ENCODE results near the gene SCAF4. TPM values are rescaled to one million over a fixed set of nuclear protein-coding genes. Genes with fewer than 3 reads are reported as not detected.
A peak's percentile ranks its signal among the peaks of the same experiment; 100 is the strongest.
"Not testable (repeated sequence)": the region's sequence is repeated elsewhere in the genome, so short reads cannot be mapped to it uniquely, and the experiment has no call there.

SCAF4 gene
- total RNA-seq, 1 donor from 2014 or later: 28.8 TPM

GRCh38 chr21:31737586-31738397 lies 5.9 kb upstream of the SCAF4 start:
- DNase-seq (ENCODE audit: low spot score): not testable (repeated sequence)

DNA sequence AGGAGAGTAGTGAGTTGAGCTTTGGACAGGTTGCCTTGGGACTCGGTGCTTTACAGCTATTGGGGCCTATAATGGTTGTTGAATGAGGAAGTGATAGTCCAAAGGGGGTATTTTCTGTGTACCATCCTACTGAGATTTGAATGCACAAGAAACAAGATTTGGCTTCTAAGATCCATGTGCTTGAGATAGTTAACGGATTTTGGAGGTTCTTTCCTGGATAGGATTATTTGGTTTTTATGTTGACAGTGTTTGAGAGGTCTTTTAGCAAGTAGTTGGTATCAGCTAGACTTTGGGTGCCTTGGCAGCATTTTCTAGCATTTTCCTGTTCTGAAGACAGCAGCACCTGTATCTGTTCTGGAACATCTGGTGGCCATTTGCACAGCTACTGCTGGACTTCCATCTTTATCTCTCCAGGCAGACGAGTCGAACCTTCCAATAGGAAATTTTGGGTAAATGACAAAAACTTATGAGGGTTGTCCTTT lies 3.6 kb upstream of the SCAF4 start:
- DNase-seq (ENCODE audit: low spot score): no peak

DNA sequence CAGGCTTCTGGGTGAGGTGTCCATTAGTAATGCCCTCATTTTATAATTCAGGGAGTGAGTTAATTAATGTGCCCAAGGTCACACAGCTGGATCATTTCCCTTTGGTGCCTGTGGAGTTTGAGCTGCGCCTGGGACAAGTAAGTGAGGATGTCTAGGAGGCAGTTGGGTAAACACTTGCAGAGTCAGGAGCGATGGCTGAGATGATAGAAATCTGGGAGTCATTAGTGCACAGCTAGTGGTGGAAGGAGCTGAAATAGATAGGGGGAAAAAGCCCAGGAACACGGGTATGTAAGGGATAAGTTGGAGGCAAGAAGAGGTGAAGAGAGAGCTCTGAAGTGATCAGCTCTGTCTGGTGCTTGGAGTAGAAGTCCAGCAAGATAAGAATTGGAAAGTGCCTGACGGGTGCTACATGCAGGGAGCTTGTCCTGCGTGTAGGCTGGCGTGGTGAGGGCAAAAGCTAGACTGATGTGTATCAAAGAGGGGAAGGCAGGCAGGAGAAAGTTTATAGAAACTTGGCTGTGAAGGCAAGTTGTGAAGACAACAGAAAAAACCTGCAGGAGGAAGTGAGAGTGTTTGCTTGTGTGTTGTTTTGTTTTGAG lies 1.7 kb upstream of the SCAF4 start:
- no peak for DNase-seq (ENCODE audit: low spot score)

GRCh38 chr21:31732597-31733550 lies 956 bp upstream of the SCAF4 start:
- no peak for DNase-seq (ENCODE audit: low spot score)

GRCh38 chr21:31731056-31731856 lies 662 bp downstream of the SCAF4 start:
- DNase-seq (ENCODE audit: low spot score): peak; percentile 35

DNA sequence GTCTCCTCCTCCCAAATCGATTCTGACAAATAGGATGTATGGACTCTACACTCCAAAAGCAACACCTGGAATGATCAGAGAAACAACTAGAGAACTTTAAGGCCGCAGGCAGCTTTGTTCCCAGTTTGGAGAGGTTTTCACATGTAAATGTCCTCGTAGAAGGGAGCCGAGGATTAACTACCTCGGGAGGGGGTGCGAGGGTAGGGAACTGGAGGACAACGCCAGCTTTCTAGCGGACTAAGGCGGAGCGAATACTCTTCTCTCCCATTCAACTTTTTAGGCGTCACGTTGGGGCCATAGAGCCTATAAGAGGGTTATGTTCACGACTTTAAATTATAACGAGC lies 1.2 kb downstream of the SCAF4 start:
- no peak for DNase-seq (ENCODE audit: low spot score)

DNA sequence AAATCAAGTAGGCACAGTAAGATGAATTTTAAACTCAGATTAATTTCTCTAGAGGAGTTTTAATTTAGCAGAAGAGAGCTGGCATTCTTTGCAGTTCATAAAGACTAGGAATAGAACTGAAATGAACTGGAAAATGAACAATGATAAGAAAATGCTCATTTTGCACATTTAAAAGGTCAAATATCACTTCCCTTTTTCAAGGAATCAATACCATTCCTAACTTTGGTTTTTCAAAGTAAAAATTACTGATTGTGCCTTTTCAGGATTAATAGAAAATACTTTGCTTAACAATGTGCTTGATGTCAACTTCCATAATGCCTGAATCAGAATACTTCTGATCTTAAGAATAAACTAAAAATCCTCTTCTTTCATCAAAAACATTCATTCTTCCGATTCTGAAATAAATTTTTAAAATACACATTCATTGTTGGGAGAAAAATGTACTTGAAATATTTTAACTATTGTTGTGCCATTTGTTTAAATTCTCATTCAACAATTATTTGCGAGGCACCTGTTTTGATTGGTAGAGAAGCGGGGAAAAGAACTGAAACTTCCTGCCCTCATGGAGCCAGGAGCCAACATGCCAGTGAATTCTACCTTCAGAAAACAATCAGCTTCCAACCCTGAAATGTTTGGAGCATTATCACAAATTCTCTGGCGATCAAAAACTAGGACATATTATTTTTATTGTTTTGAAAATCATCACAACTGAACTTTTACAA lies 2.1 kb downstream of the SCAF4 start:
- DNase-seq (ENCODE audit: low spot score): no peak

DNA sequence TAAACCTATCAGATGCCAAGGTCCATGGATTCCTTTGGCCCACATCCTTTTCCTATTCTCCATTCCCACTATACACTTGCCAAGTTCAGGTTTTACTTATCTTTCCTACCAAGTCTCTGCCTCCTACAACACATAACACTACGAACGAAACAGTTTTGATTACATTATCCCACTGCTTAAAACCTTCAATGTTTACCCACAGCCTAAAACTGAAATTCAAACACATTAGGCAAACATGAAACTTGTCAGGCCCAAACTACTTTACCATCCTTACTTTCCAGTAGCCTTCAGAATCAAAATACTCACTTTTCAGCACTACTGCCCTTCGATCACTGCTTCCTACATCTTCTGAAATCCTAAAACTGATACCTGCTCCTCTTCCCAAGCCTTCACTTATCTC lies 3.0 kb downstream of the SCAF4 start:
- no peak for DNase-seq (ENCODE audit: low spot score)

- no peak for DNase-seq (ENCODE audit: low spot score)
These were observed 3.7 kb downstream of the SCAF4 start for GRCh38 chr21:31728191-31728590.

- DNase-seq (ENCODE audit: low spot score): no peak
These were observed 4.7 kb downstream of the SCAF4 start for GRCh38 chr21:31727181-31727580.

GRCh38 chr21:31726407-31726806 lies 5.5 kb downstream of the SCAF4 start:
- no peak for DNase-seq (ENCODE audit: low spot score)

DNA sequence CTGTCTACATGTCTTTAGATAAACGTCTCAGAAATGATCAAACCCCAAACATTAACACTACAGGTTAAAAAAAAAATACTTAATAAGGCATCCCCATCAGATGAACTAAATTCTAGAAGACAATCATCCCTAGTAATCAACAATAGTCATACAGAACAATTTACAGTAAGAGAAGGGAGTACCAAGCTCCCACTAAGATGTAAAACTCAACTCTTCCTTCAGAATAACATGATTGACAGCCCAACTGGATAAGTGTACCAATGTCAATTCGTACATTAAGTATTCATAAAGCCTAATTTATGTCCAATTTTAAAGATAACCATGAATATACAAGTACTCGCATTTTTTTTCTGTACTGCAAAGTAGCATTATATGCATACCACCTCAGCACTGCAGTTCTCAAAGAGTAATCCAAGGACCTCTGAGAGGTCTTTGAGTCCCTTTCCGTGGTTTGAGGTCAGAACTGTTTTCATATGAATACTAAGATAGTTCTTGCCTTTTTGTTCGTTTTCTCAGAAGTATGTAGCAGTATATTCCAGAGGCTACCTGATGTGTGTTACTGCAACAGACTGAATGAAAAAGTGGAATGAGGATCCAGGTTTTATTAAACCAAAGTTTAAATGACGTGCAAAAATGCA lies 6.6 kb downstream of the SCAF4 start:
- DNase-seq (ENCODE audit: low spot score): no peak

- DNase-seq (ENCODE audit: low spot score): no peak
These were observed 7.4 kb downstream of the SCAF4 start for GRCh38 chr21:31724552-31724951.

DNA sequence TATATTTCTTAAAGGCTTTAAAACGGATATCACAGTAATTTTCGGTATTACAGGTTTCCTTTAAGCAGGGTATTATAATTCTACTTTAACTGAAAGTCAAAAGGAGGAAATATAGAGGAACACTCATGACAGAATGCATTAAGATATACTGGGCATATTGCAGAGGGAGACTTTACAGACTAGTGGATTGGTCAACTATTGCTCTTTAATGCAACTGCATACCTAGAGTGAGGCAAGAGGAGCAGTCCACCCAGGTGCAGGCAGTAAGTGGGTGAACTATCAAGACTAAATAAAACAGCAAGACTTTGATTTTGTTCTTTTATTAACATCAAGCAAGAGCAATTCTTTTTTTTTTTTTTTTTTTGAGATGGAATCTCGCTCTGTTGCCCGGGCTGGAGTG lies 10.5 kb downstream of the SCAF4 start:
- DNase-seq (ENCODE audit: low spot score): no peak

DNA sequence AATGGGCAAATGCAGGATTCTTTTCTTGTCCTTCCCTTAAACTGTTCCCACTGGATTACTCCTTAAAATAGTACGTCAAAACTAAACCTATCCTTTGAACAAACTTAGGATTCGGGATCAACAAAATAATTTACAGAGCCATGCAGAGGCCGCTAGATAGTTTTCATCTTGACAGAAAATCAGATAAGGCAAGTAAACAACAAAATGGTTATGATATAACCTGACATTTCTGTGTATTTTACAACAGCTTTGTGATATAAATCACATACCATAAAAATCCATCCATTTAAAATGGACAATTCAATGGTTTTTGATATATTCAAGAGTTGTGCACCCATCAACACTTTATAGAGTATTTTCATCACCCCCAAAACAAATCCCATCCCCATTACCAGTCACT lies 11.2 kb downstream of the SCAF4 start:
- no peak for DNase-seq (ENCODE audit: low spot score)

- DNase-seq (ENCODE audit: low spot score): no peak
These were observed 11.6 kb downstream of the SCAF4 start for GRCh38 chr21:31720330-31720729.

- no peak for DNase-seq (ENCODE audit: low spot score)
These were observed 15.8 kb downstream of the SCAF4 start for GRCh38 chr21:31716106-31716505.

GRCh38 chr21:31714741-31715365 lies 17.1 kb downstream of the SCAF4 start:
- DNase-seq (ENCODE audit: low spot score): no peak

DNA sequence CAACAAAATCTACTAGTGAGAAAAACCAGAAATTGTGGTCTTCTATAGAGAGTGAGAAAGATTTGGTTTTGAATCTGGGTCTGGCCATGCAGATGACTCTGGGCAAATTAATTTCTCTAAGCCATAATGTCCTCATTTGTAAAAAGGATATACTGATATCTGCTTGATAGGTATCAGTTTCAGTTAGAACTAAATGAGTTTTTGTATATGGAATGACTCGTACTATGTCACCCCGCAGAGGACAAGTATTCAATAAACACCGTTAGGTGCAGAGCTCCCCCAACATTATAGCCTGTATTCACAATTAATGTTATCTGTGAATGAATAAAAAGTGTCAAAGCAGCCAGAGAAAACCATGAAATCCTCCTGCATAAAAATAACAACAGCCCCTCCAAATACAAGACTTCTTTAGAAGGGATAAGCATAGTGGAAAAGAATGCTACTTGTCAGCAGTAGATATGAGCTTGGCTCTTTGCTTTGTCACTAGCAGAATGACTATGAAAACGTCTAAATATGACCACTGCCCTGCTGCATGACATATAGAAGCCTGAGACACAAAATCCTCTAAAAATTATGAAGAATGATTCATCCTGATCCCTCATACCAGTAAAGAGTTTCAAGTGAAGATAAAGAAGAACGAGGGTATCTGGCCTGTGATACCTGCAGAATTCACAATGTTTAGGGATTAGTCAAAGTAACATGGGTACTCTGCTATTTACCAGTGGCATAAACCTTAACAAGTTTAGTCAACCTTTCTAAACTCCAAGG lies 17.8 kb downstream of the SCAF4 start:
- no peak for DNase-seq (ENCODE audit: low spot score)

All from mucosa of gallbladder (tissue), 1 donor.